ENCODE results near the gene CHD2. TPM values are rescaled to one million over a fixed set of nuclear protein-coding genes. Genes with fewer than 3 reads are reported as not detected.
A peak's percentile ranks its signal among the peaks of the same experiment; 100 is the strongest.

Gene CHD2
- total RNA-seq, 1 donor from 2014 or later, result 105 TPM

GRCh38 chr15:92864127-92864814, 35.9 kb upstream of the CHD2 start:
- Histone ChIP-seq H3K9me3 (ENCODE audit: insufficient read depth, low read depth, low read length) (no peaks in the 10 kb centered on the region), H3K27me3 (ENCODE audit: insufficient read depth, low read length) (no peaks in the 10 kb centered on the region), H3K4me1 (ENCODE audit: insufficient read depth, low read length) (no peaks in the 10 kb centered on the region), H3K9ac (ENCODE audit: low read length) (no peak overlapping the region), H3K4me2 (ENCODE audit: low read length) (no peak overlapping the region), H3K4me3 (ENCODE audit: insufficient read depth, low read depth, low read length) (no peak overlapping the region), H3K79me2 (ENCODE audit: insufficient read depth, low read length) (no peaks in the 10 kb centered on the region), H2AFZ (ENCODE audit: low read depth, low read length) (no peak overlapping the region), H3K27ac (ENCODE audit: low read depth, low read length) (no peak overlapping the region), H4K20me1 (ENCODE audit: insufficient read depth, low read length) (no peaks in the 10 kb centered on the region), H3K36me3 (ENCODE audit: insufficient read depth, low read length) (no peaks in the 10 kb centered on the region)
- H3K4me3 Mint-ChIP-seq (ENCODE audit: unreplicated experiment), result no peak overlapping the region
- no peak for FAIRE-seq
- H3K27me3 Mint-ChIP-seq (ENCODE audit: low read depth, unreplicated experiment), result no peaks in the 10 kb centered on the region
- no peak for DNase-seq (ENCODE audit: low read depth)
- no peaks in the 10 kb centered on the region for H3K36me3 Mint-ChIP-seq (ENCODE audit: low read depth, unreplicated experiment)
- no peaks in the 10 kb centered on the region for H3K4me1 Mint-ChIP-seq (ENCODE audit: low read depth, unreplicated experiment)
- peaks cover 15% of the 10 kb centered on the region for H3K9me3 Mint-ChIP-seq (ENCODE audit: unreplicated experiment)
- H3K27ac Mint-ChIP-seq (ENCODE audit: unreplicated experiment), result no peak overlapping the region
- TF ChIP-seq EZH2 (IDR thresholded peaks at IDR 0.05; ENCODE audit: insufficient read depth, low read length), result no peak
- TF ChIP-seq, protein P1, sequence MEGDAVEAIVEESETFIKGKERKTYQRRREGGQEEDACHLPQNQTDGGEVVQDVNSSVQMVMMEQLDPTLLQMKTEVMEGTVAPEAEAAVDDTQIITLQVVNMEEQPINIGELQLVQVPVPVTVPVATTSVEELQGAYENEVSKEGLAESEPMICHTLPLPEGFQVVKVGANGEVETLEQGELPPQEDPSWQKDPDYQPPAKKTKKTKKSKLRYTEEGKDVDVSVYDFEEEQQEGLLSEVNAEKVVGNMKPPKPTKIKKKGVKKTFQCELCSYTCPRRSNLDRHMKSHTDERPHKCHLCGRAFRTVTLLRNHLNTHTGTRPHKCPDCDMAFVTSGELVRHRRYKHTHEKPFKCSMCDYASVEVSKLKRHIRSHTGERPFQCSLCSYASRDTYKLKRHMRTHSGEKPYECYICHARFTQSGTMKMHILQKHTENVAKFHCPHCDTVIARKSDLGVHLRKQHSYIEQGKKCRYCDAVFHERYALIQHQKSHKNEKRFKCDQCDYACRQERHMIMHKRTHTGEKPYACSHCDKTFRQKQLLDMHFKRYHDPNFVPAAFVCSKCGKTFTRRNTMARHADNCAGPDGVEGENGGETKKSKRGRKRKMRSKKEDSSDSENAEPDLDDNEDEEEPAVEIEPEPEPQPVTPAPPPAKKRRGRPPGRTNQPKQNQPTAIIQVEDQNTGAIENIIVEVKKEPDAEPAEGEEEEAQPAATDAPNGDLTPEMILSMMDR (IDR thresholded peaks at IDR 0.05; ENCODE audit: insufficient read depth, low read depth, low read length), result no peak

- H3K27me3 Mint-ChIP-seq (ENCODE audit: low read depth, unreplicated experiment), result no peaks in the 10 kb centered on the region
- peak; percentile 43 for DNase-seq (ENCODE audit: low read depth)
- H3K4me1 ChIP-seq (ENCODE audit: insufficient read depth, low read length), result no peaks in the 10 kb centered on the region
- H4K20me1 ChIP-seq (ENCODE audit: insufficient read depth, low read length), result no peaks in the 10 kb centered on the region
- no peaks in the 10 kb centered on the region for H3K9me3 ChIP-seq (ENCODE audit: insufficient read depth, low read depth, low read length)
- FAIRE-seq, result no peak
- no peaks in the 10 kb centered on the region for H3K27me3 ChIP-seq (ENCODE audit: insufficient read depth, low read length)
- TF ChIP-seq, protein P1 (IDR thresholded peaks at IDR 0.05; ENCODE audit: insufficient read depth, low read depth, low read length), result no peak
- TF ChIP-seq EZH2 (IDR thresholded peaks at IDR 0.05; ENCODE audit: insufficient read depth, low read length), result no peak
- no peak overlapping the region for H3K4me3 ChIP-seq (ENCODE audit: insufficient read depth, low read depth, low read length)
- no peak overlapping the region for H3K9ac ChIP-seq (ENCODE audit: low read length)
- H3K4me2 ChIP-seq (ENCODE audit: low read length), result no peak overlapping the region
- no peak overlapping the region for H3K27ac ChIP-seq (ENCODE audit: low read depth, low read length)
- H3K4me1 Mint-ChIP-seq (ENCODE audit: low read depth, unreplicated experiment), result peaks cover 7% of the 10 kb centered on the region
- H3K4me3 Mint-ChIP-seq (ENCODE audit: unreplicated experiment), result peak overlapping the region; percentile 16
- peak overlapping the region; percentile 30 for H3K27ac Mint-ChIP-seq (ENCODE audit: unreplicated experiment)
- H3K36me3 Mint-ChIP-seq (ENCODE audit: low read depth, unreplicated experiment), result no peaks in the 10 kb centered on the region
- no peaks in the 10 kb centered on the region for H3K79me2 ChIP-seq (ENCODE audit: insufficient read depth, low read length)
- peaks cover 6% of the 10 kb centered on the region for H3K9me3 Mint-ChIP-seq (ENCODE audit: unreplicated experiment)
- H2AFZ ChIP-seq (ENCODE audit: low read depth, low read length), result no peak overlapping the region
- H3K36me3 ChIP-seq (ENCODE audit: insufficient read depth, low read length), result no peaks in the 10 kb centered on the region
These were observed 30.7 kb upstream of the CHD2 start for GRCh38 chr15:92869263-92869940.

Data from astrocyte (in vitro differentiated cells and primary cell).